H9 (cell line): Measurements from ENCODE around the gene DBI. TPM values are rescaled to one million over a fixed set of nuclear protein-coding genes. Genes with fewer than 3 reads are reported as not detected.

Experiments
- DNase-seq: peaks from one replicate; pipeline ENCODE4 v3.0.0-alpha.2; 2017
- H2AFZ ChIP-seq: one replicate; pipeline ENCODE4 v1.6.1; 2013; ENCODE audit warnings: mild to moderate bottlenecking, low read length, control low read depth, moderate library complexity
- H2AK5ac ChIP-seq: 2 replicates; pipeline ENCODE4 v1.6.1; 2013; ENCODE audit warnings: low read length, control low read depth, mixed read lengths; ENCODE audit not compliant: insufficient read length
- H2BK120ac ChIP-seq: one replicate; pipeline ENCODE4 v1.6.1; 2013; ENCODE audit warnings: low read depth, mild to moderate bottlenecking, low read length, control low read depth, inconsistent platforms; ENCODE audit not compliant: poor library complexity, severe bottlenecking
- H2BK12ac ChIP-seq: 2 replicates; pipeline ENCODE4 v1.6.1; 2013; ENCODE audit warnings: low read length, control low read depth, mixed read lengths, low read depth; ENCODE audit not compliant: insufficient read length
- H2BK15ac ChIP-seq: 2 replicates; pipeline ENCODE4 v1.6.1; 2013; ENCODE audit warnings: low read depth, low read length, control low read depth
- H2BK20ac ChIP-seq: one replicate; pipeline ENCODE4 v1.6.1; 2013; ENCODE audit warnings: low read depth, mild to moderate bottlenecking, low read length, control low read depth, inconsistent platforms; ENCODE audit not compliant: poor library complexity, severe bottlenecking
- H2BK5ac ChIP-seq: 2 replicates; pipeline ENCODE4 v1.6.1; 2013; ENCODE audit warnings: low read length, control low read depth, mixed read lengths; ENCODE audit not compliant: insufficient read length
- H3K14ac ChIP-seq: 2 replicates; pipeline ENCODE4 v1.6.1; 2013; ENCODE audit warnings: low read length, control low read depth; ENCODE audit not compliant: insufficient read depth
- H3K18ac ChIP-seq: 2 replicates; pipeline ENCODE4 v1.6.1; 2013; ENCODE audit warnings: low read depth, mild to moderate bottlenecking, mixed read lengths, low read length, control low read depth; ENCODE audit not compliant: insufficient read length
- H3K23ac ChIP-seq: 2 replicates; pipeline ENCODE4 v1.6.1; 2013; ENCODE audit warnings: low read length, control low read depth, mixed read lengths, low read depth; ENCODE audit not compliant: insufficient read length
- H3K23me2 ChIP-seq: 2 replicates; pipeline ENCODE4 v1.6.1; 2013; ENCODE audit warnings: low read depth, mild to moderate bottlenecking, mixed read lengths, low read length, control low read depth; ENCODE audit not compliant: insufficient read length, poor library complexity, severe bottlenecking
- H3K27ac ChIP-seq: 2 replicates; pipeline ENCODE4 v1.5.1; 2013; ENCODE audit warnings: low read length, control low read depth, mixed read lengths, low read depth; ENCODE audit not compliant: insufficient read length
- H3K27me3 ChIP-seq: 2 replicates; pipeline ENCODE4 v1.6.1; 2013; ENCODE audit warnings: low read length, control low read depth, inconsistent platforms; ENCODE audit not compliant: insufficient read depth
- H3K4ac ChIP-seq: 2 replicates; pipeline ENCODE4 v1.6.1; 2013; ENCODE audit warnings: low read depth, mild to moderate bottlenecking, control low read depth, inconsistent platforms, low read length, moderate library complexity
- H3K4me1 ChIP-seq: 2 replicates; pipeline ENCODE4 v1.6.1; 2013; ENCODE audit warnings: low read length, control low read depth, inconsistent platforms; ENCODE audit not compliant: insufficient read depth
- H3K4me2 ChIP-seq: 2 replicates; pipeline ENCODE4 v1.6.1; 2013; ENCODE audit warnings: low read length, control low read depth, mixed read lengths; ENCODE audit not compliant: insufficient read length, insufficient read depth
- H3K56ac ChIP-seq: 2 replicates; pipeline ENCODE4 v1.6.1; 2013; ENCODE audit warnings: low read depth, mild to moderate bottlenecking, mixed read lengths, low read length, control low read depth; ENCODE audit not compliant: insufficient read length
- H3K79me1 ChIP-seq: 2 replicates; pipeline ENCODE4 v1.6.1; 2013; ENCODE audit warnings: low read depth, mild to moderate bottlenecking, moderate library complexity, low read length, control low read depth, inconsistent platforms; ENCODE audit not compliant: insufficient read depth, poor library complexity, severe bottlenecking
- H3K79me2 ChIP-seq: 2 replicates; pipeline ENCODE4 v1.6.1; 2013; ENCODE audit warnings: low read length, control low read depth, inconsistent platforms; ENCODE audit not compliant: insufficient read depth
- H3K9ac ChIP-seq: 2 replicates; pipeline ENCODE4 v1.6.1; 2013; ENCODE audit warnings: low read length, control low read depth, mixed read lengths; ENCODE audit not compliant: insufficient read length; ENCODE audit errors: extremely low read depth
- H3K9me3 ChIP-seq: one replicate; pipeline ENCODE4 v1.6.1; 2013; ENCODE audit warnings: low read depth, low read length, inconsistent platforms; ENCODE audit not compliant: control insufficient read depth
- H3T11ph ChIP-seq: one replicate; pipeline ENCODE4 v1.6.1; 2013; ENCODE audit warnings: mild to moderate bottlenecking, low read length, control low read depth, inconsistent platforms
- H4K20me1 ChIP-seq: one replicate; pipeline ENCODE4 v1.6.1; 2013; ENCODE audit not compliant: control insufficient read depth, insufficient read length, insufficient read depth
- H4K5ac ChIP-seq: 2 replicates; pipeline ENCODE4 v1.6.1; 2013; ENCODE audit warnings: low read depth, mild to moderate bottlenecking, mixed read lengths, low read length, control low read depth; ENCODE audit not compliant: insufficient read length
- H4K8ac ChIP-seq: replicated peaks from 2 replicates; pipeline ENCODE4 v1.6.1; 2013; ENCODE audit warnings: low read length, control low read depth, mixed read lengths, low read depth; ENCODE audit not compliant: insufficient read length
- H4K91ac ChIP-seq: 2 replicates; pipeline ENCODE4 v1.6.1; 2013; ENCODE audit warnings: low read depth, mild to moderate bottlenecking, moderate library complexity, mixed read lengths, low read length, control low read depth; ENCODE audit not compliant: insufficient read length
- H3K27ac Mint-ChIP-seq, 3 experiments: 2 replicates in 2 of 3; 3 replicates in 1 of 3; pipeline ENCODE4 v1.8.0; 2020 to 2021; ENCODE audit warnings: mixed read lengths in 3 of 3, mild to moderate bottlenecking in 1 of 3, moderate library complexity in 1 of 3
- H3K27me3 Mint-ChIP-seq: 2 replicates; pipeline ENCODE4 v1.8.0; 2021; ENCODE audit warnings: low read depth, mild to moderate bottlenecking, moderate library complexity, mixed read lengths
- H3K36me3 Mint-ChIP-seq, 3 experiments: 2 replicates in 2 of 3; 3 replicates in 1 of 3; pipeline ENCODE4 v1.8.0; 2020 to 2021; ENCODE audit warnings: low read depth in 3 of 3, mixed read lengths in 3 of 3; ENCODE audit not compliant: insufficient read depth in 1 of 3
- H3K4me1 Mint-ChIP-seq, 2 experiments: 2 replicates each; pipeline ENCODE4 v1.8.0; 2020; ENCODE audit warnings: mixed read lengths in 2 of 2
- H3K4me3 Mint-ChIP-seq, 2 experiments: 2 replicates in 1 of 2; 3 replicates in 1 of 2; pipeline ENCODE4 v1.8.0; 2020 to 2021; ENCODE audit warnings: mild to moderate bottlenecking in 2 of 2, mixed read lengths in 2 of 2, moderate library complexity in 1 of 2
- H3K9me3 Mint-ChIP-seq, 2 experiments: 2 replicates in 1 of 2; 3 replicates in 1 of 2; pipeline ENCODE4 v1.8.0; 2020; ENCODE audit warnings: mild to moderate bottlenecking in 2 of 2, mixed read lengths in 2 of 2, moderate library complexity in 1 of 2
- CTCF ChIP-seq: fragments of 200-600 bp; sonication (generic); conservative IDR thresholded peaks from 3 replicates; pipeline ENCODE4 v1.8.0; 2021; ENCODE audit warnings: antibody characterized with exemption, mild to moderate bottlenecking
- WGBS: extraction: QIAGEN DNeasy Blood & Tissue Kit; methylation state at CpG from one replicate; pipeline ENCODE4 v1.1.7; 2013; ENCODE audit warnings: missing lambda C conversion rate, low lambda C conversion rate, mixed read lengths; ENCODE audit not compliant: insufficient read length; ENCODE audit errors: extremely low coverage; 5-methylcytosine and 5-hydroxymethylcytosine counted together
- total RNA-seq: library from RNA; stranded (reverse); gene quantifications from 2 replicates; pipeline ENCODE4 v1.2.1, GENCODE V29; 2021

Gene DBI
- total RNA-seq, 1 experiment from 2014 or later: 127 TPM

GRCh38 chr2:119405151-119405550, 38.4 kb downstream of the DBI start:
- Mint-ChIP-seq H3K36me3 (no peaks in the 10 kb centered on the region), H3K27ac (no peak overlapping the region; a peak in 1 of 7 replicates), H3K9me3 (no peaks in the 10 kb centered on the region; a peak in 1 of 5 replicates), H3K4me1 (peaks cover 5 to 6% of the 10 kb centered on the region in 2 experiments; a peak in 2 of 4 replicates), H3K27me3 (peaks cover 2% of the 10 kb centered on the region), H3K4me3 (no peak overlapping the region)
- H4K5ac ChIP-seq: no peak overlapping the region
- no peak overlapping the region for H3T11ph ChIP-seq
- WGBS: no CpG with 5 or more reads among the region's 2 CpGs
- H3K9ac ChIP-seq: no peak overlapping the region
- H2BK20ac ChIP-seq: no peak overlapping the region
- H3K4ac ChIP-seq: no peak overlapping the region
- DNase-seq: no peak
- no peaks in the 10 kb centered on the region for H3K23me2 ChIP-seq
- no peak overlapping the region for H2AFZ ChIP-seq
- H3K18ac ChIP-seq: no peak overlapping the region
- no peaks in the 10 kb centered on the region for H3K79me1 ChIP-seq
- no peak overlapping the region for H2BK15ac ChIP-seq
- H3K14ac ChIP-seq: no peak overlapping the region
- H4K91ac ChIP-seq: no peak overlapping the region
- TF ChIP-seq CTCF: no peak
- H2AK5ac ChIP-seq: no peak overlapping the region
- H4K8ac ChIP-seq: no peak overlapping the region
- no peaks in the 10 kb centered on the region; the same call in 1 of the 2 replicates for H3K4me1 ChIP-seq
- no peaks in the 10 kb centered on the region for H3K9me3 ChIP-seq
- no peak overlapping the region for H3K56ac ChIP-seq
- H2BK5ac ChIP-seq: no peak overlapping the region
- H3K23ac ChIP-seq: no peak overlapping the region
- no peaks in the 10 kb centered on the region for H4K20me1 ChIP-seq
- no peak overlapping the region for H3K27ac ChIP-seq
- H2BK120ac ChIP-seq: no peak overlapping the region
- no peak overlapping the region for H2BK12ac ChIP-seq
- H3K27me3 ChIP-seq: no peaks in the 10 kb centered on the region
- H3K79me2 ChIP-seq: no peaks in the 10 kb centered on the region
- H3K4me2 ChIP-seq: no peak overlapping the region
